LoVo (cell line): ENCODE measurements around the gene PTP4A1.
"Not testable (repeated sequence)": the region's sequence is repeated elsewhere in the genome, so short reads cannot be mapped to it uniquely, and the experiment has no call there.

ENCODE experiments used
- DNase-seq: peaks from one replicate; pipeline ENCODE4 v3.0.0-alpha.2; 2016; ENCODE audit warnings: low spot score

The PTP4A1 gene

DNA sequence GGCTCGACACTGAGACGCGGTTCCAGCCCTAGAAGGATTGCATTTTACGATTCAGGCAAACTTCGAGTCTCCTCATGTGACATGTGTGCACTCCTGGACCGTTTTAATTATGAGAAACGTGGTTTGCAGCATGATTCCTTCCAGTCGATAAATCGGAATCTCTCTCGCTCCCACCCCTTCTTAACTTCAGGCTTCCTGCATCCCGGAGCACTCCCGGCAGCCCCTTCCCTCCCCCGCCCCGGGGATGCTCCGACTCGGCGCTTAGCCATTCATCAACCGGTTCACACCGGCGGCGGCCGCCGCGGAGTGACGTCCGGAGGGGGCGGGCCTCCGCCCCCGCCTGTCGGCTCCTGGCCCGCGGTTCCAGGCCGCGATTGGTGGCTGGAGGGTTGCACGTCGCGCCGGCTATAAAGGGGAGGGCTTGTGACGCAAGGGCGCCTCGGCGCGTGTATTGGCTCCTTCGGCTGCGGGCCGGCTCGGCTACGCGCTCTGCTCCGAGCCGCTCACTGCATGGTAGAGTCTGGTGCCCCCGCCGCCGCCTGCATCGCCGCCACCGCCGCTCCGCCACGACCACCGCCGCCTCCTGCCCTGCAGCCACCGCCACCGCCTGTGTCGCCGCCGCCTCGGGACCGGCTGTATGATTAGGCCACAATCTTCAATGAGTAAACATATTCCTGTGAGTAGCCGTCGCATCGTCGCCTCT is at the start of gene PTP4A1, which contains the start of gene LOC128125822:
Gene PTP4A1, plus strand, starts transcription at position 437 of the 703 bp plus-strand sequence. CDS start 4,401 bp downstream, outside the sequence.
Gene LOC128125822, plus strand, starts transcription at position 437 of the 703 bp plus-strand sequence.
- peak; percentile 95 for DNase-seq

DNA sequence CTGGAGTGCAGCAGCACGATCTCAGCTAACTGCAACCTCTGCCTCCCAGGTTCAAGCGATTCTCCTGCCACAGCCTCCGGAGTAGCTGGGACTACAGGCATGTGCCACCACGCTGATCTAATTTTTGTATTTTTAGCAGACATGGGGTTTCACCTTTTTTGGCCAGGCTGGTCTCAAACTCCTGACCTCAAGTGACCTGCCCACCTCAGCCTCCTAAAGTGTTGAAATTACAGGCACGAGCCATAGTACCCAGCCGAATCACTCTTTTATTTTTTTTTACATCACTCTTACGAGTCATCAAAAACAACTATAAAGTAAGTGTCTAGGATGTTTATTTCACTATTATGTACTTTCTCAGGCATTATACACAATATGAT is 49.4 kb upstream of the PTP4A1 start:
- DNase-seq, result not testable (repeated sequence)

- no peak for DNase-seq
Measured at GRCh38 chr6:63523630-63524029, 48.6 kb upstream of the PTP4A1 start.

- no peak for DNase-seq
Measured at GRCh38 chr6:63525186-63525878, 46.9 kb upstream of the PTP4A1 start.

- no peak for DNase-seq
Measured at GRCh38 chr6:63526931-63527330, 45.3 kb upstream of the PTP4A1 start.

- peak; percentile 78 for DNase-seq
Measured at GRCh38 chr6:63527658-63528514, 44.4 kb upstream of the PTP4A1 start.

DNA sequence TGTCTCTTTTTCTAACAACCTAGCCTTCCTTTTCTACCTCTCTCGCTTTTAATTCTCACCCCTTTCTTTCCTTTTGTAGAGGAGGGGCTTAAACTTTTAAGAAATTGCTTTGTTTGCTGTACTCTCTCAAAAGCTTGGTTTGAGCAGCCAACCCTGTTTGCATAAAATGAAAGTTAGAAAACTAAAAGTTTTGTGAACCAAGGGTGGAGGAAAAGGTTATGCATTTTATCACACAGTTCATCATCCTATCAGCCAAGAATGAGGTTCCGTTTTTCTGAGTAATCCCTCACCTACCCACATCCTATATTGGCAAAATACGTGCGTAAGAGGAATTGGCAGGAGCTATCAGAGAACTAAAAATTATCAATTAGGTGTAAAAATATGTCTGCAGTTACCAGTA is 42.8 kb upstream of the PTP4A1 start:
- DNase-seq, result no peak

- no peak for DNase-seq
Measured at GRCh38 chr6:63530182-63530581, 42.1 kb upstream of the PTP4A1 start.

DNA sequence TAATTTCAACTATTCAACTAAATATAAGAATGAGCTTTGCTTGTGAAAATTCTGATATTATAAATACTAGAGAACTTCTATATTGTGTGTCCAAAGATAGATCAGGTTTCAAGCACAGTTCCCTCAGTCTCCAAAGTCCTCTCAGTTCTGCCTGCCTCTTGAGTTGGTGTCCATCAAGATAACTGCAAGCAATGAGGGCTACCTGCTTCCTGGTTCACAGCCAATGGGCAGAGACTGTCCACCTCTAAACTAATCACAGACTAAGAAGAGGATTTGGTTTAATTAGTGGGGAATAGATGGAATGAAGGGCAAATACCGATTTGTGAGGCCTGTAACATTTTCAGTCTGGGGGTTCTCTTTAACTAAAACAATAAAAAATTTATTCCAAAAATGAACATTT is 41.3 kb upstream of the PTP4A1 start:
- DNase-seq, result no peak

- DNase-seq, result no peak
Measured at GRCh38 chr6:63533026-63533425, 39.3 kb upstream of the PTP4A1 start.

GRCh38 chr6:63533952-63534351 is 38.3 kb upstream of the PTP4A1 start:
- no peak for DNase-seq

DNA sequence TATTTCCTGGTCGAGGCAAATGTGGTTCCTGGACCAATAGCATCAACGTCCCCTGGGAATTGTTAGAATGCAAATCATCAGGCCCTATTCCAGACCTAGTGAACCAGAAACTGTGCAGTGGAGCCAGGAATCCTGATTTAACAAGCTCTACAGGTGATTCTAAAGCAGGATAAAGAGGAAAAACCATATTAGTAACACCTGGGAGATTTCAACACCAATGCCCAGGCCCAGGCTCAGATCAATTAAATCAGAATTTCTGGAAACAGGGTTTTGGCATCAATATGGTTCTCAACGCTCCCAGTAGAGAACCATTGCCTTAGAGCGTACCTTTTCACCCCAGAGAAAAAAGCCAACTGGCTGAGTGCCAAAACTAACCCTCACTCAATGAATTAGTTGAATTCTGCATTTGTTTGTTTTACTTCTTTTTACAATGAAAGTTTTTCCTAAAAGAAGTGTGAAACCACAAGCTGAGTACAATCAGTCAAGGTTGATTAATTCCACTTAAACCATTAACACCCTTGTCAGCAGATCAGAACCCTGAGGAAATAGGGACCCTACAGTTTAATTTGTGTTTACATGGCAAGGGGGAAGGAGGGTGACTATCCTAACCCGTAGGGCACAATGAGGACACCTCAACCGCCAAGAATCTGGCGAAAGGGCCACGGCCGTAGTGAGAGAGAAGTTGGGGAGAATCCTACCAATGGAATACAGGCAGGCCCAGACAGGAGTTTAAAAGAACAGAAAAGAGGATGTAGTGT is 34.9 kb upstream of the PTP4A1 start:
- DNase-seq, result no peak

DNA sequence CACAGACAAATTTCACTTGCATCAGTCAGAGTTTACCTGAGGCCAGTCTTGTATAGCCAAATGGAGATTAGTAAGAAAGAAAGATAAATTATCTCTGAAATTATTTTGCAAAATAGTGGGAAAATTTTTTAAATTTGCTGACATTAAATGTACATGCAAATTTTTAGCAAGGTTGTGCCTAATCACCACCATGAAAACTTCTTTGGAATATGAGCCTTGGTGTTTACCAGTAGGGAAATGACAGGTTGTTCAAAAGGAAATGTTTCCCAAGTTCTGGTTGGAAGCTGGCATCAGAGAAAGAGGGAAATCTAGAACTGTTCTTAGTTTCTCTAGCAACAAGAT is 34.4 kb upstream of the PTP4A1 start:
- no peak for DNase-seq

GRCh38 chr6:63538550-63538949 is 33.7 kb upstream of the PTP4A1 start:
- DNase-seq, result no peak

- DNase-seq, result no peak
Measured at GRCh38 chr6:63543001-63543400, 29.3 kb upstream of the PTP4A1 start.

GRCh38 chr6:63543982-63544381 is 28.3 kb upstream of the PTP4A1 start:
- DNase-seq, result no peak

- DNase-seq, result no peak
Measured at GRCh38 chr6:63546236-63546635, 26.0 kb upstream of the PTP4A1 start.

- no peak for DNase-seq
Measured at GRCh38 chr6:63546697-63547096, 25.6 kb upstream of the PTP4A1 start.

GRCh38 chr6:63549076-63549475 is 23.2 kb upstream of the PTP4A1 start:
- DNase-seq, result no peak

DNA sequence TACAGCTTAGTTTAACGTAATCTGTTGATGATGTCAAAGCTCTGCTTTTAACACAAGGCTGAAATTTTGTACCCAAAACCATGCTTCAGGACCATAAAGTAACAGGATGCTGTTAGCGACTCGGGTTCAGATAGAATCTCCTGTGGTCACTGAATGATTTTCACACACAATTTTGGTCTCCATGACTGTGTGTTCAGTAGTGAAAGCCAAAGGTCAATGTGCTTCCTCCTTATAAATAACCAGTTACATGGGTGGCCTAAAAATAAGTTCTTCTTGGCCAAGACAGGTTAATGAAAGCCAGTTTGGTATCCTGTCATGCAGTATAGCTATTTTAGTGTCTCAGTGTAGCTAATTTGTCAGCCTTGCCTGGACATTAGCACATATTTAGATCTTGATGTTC is 19.1 kb upstream of the PTP4A1 start:
- DNase-seq, result no peak

DNA sequence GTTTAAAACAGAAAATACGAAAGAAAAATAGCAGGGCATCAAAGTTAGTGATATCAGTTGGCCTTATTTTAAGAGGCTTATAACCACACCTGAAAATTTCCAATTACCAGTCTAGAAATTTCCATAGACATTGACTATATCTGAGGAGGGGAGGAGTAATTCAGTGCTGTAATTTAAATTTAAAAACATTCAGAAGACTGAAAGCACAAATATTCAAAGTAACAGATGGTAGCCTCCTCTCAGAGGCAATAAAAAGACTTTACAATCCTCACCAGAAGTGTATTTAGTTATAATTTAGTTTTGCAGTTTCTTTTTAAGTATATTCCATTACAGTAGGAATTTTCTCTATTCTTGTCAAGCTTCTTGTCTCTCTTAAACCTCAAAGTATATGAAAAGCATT is 18.4 kb upstream of the PTP4A1 start:
- DNase-seq, result no peak

GRCh38 chr6:63554782-63555181 is 17.5 kb upstream of the PTP4A1 start:
- no peak for DNase-seq
